HEK293 (cell line): Measurements from ENCODE around the gene MSANTD1.

Source experiments
- CTCF ChIA-PET: fragments of 350-600 bp; formaldehyde crosslinking; extraction: SDS; loops from one replicate; lab custom pipeline; 2021; ENCODE audit warnings: antibody characterized with exemption; lab: Yijun Ruan, JAX
- POLR2A ChIA-PET: fragments of 300-600 bp; formaldehyde crosslinking; extraction: SDS; loops from one replicate; lab custom pipeline; 2020; ENCODE audit warnings: antibody characterized with exemption, inconsistent platforms; lab: Yijun Ruan, JAX
- H3K27ac ChIP-seq: fragments of 200-500 bp; sonication (Bioruptor generic); 2 replicates; pipeline ENCODE4 v1.5.1; 2014; ENCODE audit warnings: low read depth, low read length, control low read depth, inconsistent platforms; ENCODE audit errors: extremely low read depth
- H3K36me3 ChIP-seq, 2 experiments: fragments of 200-500 bp in 1 of 2; sonication (Bioruptor generic) in 1 of 2; 1 replicate in 1 of 2; 2 replicates in 1 of 2; pipeline ENCODE4 v1.5.1; 2014 to 2017; ENCODE audit warnings: inconsistent platforms in 2 of 2, low read length in 2 of 2; ENCODE audit not compliant: control insufficient read depth in 2 of 2, insufficient read depth in 1 of 2
- H3K4me1 ChIP-seq: fragments of 200-500 bp; sonication (Bioruptor generic); 2 replicates; pipeline ENCODE4 v1.5.1; 2014; ENCODE audit warnings: mild to moderate bottlenecking, low read length, inconsistent platforms; ENCODE audit not compliant: control insufficient read depth, insufficient read depth
- H3K4me3 ChIP-seq: 2 replicates; pipeline ENCODE4 v1.5.1; 2011; ENCODE audit warnings: low read depth, mild to moderate bottlenecking, control low read depth, low read length, moderate library complexity
- H3K9me3 ChIP-seq: fragments of 200-500 bp; sonication (Bioruptor generic); 2 replicates; pipeline ENCODE4 v1.5.1; 2014; ENCODE audit warnings: low read depth, low read length, inconsistent platforms; ENCODE audit not compliant: control insufficient read depth, insufficient read depth
- GLI2 ChIP-seq: fragments of 450-650 bp; formaldehyde crosslinking; IDR thresholded peaks from 2 replicates; pipeline ENCODE4; 2017; ENCODE audit warnings: missing biosample characterization, missing genetic modification characterization, low read depth, borderline replicate concordance
- HOXA7 ChIP-seq: sonication (generic); formaldehyde crosslinking; IDR thresholded peaks from 2 replicates; pipeline ENCODE4 v1.8.1; 2022; ENCODE audit warnings: missing genetic modification reagents, borderline replicate concordance
- KLF10 ChIP-seq: fragments of 450-650 bp; IDR thresholded peaks from 2 replicates; pipeline ENCODE4 v1.5.1; 2018; ENCODE audit warnings: missing biosample characterization, mild to moderate bottlenecking, missing genetic modification characterization
- ZBTB48 ChIP-seq: fragments of 450-650 bp; formaldehyde crosslinking; IDR thresholded peaks from 2 replicates; pipeline ENCODE4 v1.5.1; 2016; ENCODE audit warnings: missing biosample characterization, missing genetic modification characterization
- ZBTB8A ChIP-seq: fragments of 450-650 bp; formaldehyde crosslinking; IDR thresholded peaks from 2 replicates; pipeline ENCODE4 v1.5.1; 2016; ENCODE audit warnings: missing biosample characterization, missing genetic modification characterization
- ZNF140 ChIP-seq: fragments of 450-650 bp; formaldehyde crosslinking; IDR thresholded peaks from 2 replicates; pipeline ENCODE4 v1.5.1; 2016; ENCODE audit warnings: missing biosample characterization, missing genetic modification characterization
- ZNF211 ChIP-seq: fragments of 450-650 bp; formaldehyde crosslinking; IDR thresholded peaks from 2 replicates; pipeline ENCODE4 v1.5.1; 2016; ENCODE audit warnings: low read depth, missing biosample characterization, missing genetic modification characterization
- ZNF354C ChIP-seq: fragments of 450-650 bp; formaldehyde crosslinking; IDR thresholded peaks from 2 replicates; pipeline ENCODE4 v1.5.1; 2016; ENCODE audit warnings: missing biosample characterization, missing genetic modification characterization, low read depth, borderline replicate concordance
- ZNF391 ChIP-seq: fragments of 450-650 bp; formaldehyde crosslinking; IDR thresholded peaks from 2 replicates; pipeline ENCODE4 v1.5.1; 2016; ENCODE audit warnings: low read depth, missing biosample characterization, missing genetic modification characterization, borderline replicate concordance
- ZNF433 ChIP-seq: fragments of 450-650 bp; formaldehyde crosslinking; IDR thresholded peaks from 2 replicates; pipeline ENCODE4 v1.5.1; 2016; ENCODE audit warnings: missing biosample characterization, missing genetic modification characterization, low read depth
- ZNF514 ChIP-seq: fragments of 450-650 bp; formaldehyde crosslinking; IDR thresholded peaks from 2 replicates; pipeline ENCODE4 v1.5.1; 2016; ENCODE audit warnings: missing biosample characterization, missing genetic modification characterization
- ZNF530 ChIP-seq: fragments of 450-650 bp; formaldehyde crosslinking; IDR thresholded peaks from 2 replicates; pipeline ENCODE4 v1.5.1; 2016; ENCODE audit warnings: low read depth, missing biosample characterization, missing genetic modification characterization
- ZNF664 ChIP-seq: fragments of 450-650 bp; formaldehyde crosslinking; IDR thresholded peaks from 2 replicates; pipeline ENCODE4 v1.5.1; 2016; ENCODE audit warnings: missing biosample characterization, missing genetic modification characterization
- ZNF670 ChIP-seq: fragments of 450-650 bp; formaldehyde crosslinking; IDR thresholded peaks from 2 replicates; pipeline ENCODE4 v1.5.1; 2016; ENCODE audit warnings: missing biosample characterization, missing genetic modification characterization, low read depth
- ZXDB ChIP-seq: fragments of 450-650 bp; formaldehyde crosslinking; IDR thresholded peaks from 2 replicates; pipeline ENCODE4 v1.5.1; 2016; ENCODE audit warnings: missing biosample characterization, missing genetic modification characterization
- TF ChIP-seq, protein P1 (sequence below): fragments of 450-650 bp; formaldehyde crosslinking; IDR thresholded peaks from 2 replicates; pipeline ENCODE4 v1.5.1; 2016; ENCODE audit warnings: missing biosample characterization, missing genetic modification characterization

MSANTD1 gene

GRCh38 chr4:3271131-3271530 lies 22.2 kb downstream of the MSANTD1 start:
- ChIA-PET CTCF (interaction anchor here (0.7 to 1.7 kb wide), 2 partner anchors 11 to 209 kb away, joined by 3 to 6 read pairs; no protein-coding TSS in a partner anchor), POLR2A (no interaction called here)
- no peak overlapping the region for H3K27ac ChIP-seq
- no peak overlapping the region for H3K4me3 ChIP-seq
- no peaks in the 10 kb centered on the region for H3K36me3 ChIP-seq
- no peaks in the 10 kb centered on the region for H3K4me1 ChIP-seq
- TF ChIP-seq HOXA7 (CRISPR knock-in tag) = no peak
- TF ChIP-seq KLF10 (tag by site-specific recombination) = no peak
- no peak for TF ChIP-seq ZNF530 (tag by site-specific recombination)
- TF ChIP-seq ZBTB48 (tag by site-specific recombination) = no peak
- TF ChIP-seq, protein P1, sequence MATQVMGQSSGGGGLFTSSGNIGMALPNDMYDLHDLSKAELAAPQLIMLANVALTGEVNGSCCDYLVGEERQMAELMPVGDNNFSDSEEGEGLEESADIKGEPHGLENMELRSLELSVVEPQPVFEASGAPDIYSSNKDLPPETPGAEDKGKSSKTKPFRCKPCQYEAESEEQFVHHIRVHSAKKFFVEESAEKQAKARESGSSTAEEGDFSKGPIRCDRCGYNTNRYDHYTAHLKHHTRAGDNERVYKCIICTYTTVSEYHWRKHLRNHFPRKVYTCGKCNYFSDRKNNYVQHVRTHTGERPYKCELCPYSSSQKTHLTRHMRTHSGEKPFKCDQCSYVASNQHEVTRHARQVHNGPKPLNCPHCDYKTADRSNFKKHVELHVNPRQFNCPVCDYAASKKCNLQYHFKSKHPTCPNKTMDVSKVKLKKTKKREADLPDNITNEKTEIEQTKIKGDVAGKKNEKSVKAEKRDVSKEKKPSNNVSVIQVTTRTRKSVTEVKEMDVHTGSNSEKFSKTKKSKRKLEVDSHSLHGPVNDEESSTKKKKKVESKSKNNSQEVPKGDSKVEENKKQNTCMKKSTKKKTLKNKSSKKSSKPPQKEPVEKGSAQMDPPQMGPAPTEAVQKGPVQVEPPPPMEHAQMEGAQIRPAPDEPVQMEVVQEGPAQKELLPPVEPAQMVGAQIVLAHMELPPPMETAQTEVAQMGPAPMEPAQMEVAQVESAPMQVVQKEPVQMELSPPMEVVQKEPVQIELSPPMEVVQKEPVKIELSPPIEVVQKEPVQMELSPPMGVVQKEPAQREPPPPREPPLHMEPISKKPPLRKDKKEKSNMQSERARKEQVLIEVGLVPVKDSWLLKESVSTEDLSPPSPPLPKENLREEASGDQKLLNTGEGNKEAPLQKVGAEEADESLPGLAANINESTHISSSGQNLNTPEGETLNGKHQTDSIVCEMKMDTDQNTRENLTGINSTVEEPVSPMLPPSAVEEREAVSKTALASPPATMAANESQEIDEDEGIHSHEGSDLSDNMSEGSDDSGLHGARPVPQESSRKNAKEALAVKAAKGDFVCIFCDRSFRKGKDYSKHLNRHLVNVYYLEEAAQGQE (tag by site-specific recombination) = no peak
- TF ChIP-seq ZNF670 (tag by site-specific recombination) = no peak
- TF ChIP-seq ZNF140 = no peak
- no peaks in the 10 kb centered on the region for H3K9me3 ChIP-seq

- Histone ChIP-seq H3K9me3 (no peaks in the 10 kb centered on the region), H3K27ac (no peak overlapping the region), H3K4me3 (no peak overlapping the region), H3K36me3 (no peaks in the 10 kb centered on the region), H3K4me1 (no peaks in the 10 kb centered on the region)
- TF ChIP-seq ZXDB = no peak
- ChIA-PET CTCF (no interaction called here), POLR2A (no interaction called here)
These were observed 28.0 kb downstream of the MSANTD1 start for GRCh38 chr4:3276986-3277385.

DNA sequence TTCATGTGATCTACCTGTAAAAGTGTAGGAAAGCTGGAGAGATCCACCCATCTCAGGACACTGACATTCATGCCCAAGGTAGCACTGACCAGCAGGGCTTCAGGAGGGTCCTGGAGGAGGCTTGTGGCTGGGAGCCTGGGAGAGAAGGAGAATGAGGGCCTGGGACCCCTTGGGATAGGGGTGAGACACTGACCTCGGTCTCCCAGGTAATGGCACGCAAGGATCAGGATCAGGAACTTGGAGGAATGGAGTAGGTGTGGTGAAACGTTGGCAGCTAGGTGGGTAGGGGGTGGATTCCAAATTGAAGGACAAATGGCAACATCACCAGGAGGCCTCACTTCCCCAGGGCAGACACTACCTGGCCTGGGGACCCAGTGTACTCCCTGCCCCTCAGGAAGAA lies 31.5 kb downstream of the MSANTD1 start:
- Histone ChIP-seq H3K9me3 (no peaks in the 10 kb centered on the region), H3K4me1 (no peaks in the 10 kb centered on the region), H3K27ac (no peak overlapping the region), H3K4me3 (no peak overlapping the region), H3K36me3 (no peaks in the 10 kb centered on the region)
- POLR2A ChIA-PET = no interaction called here
- TF ChIP-seq ZNF433 = no peak
- TF ChIP-seq ZBTB8A (tag by site-specific recombination) = no peak
- TF ChIP-seq GLI2 (tag by site-specific recombination) = no peak
- no peak for TF ChIP-seq ZNF211 (tag by site-specific recombination)
- TF ChIP-seq ZNF391 = no peak
- CTCF ChIA-PET = no interaction called here

- no peaks in the 10 kb centered on the region for H3K9me3 ChIP-seq
- TF ChIP-seq ZNF354C (tag by site-specific recombination) (no peak), ZNF514 (tag by site-specific recombination) (no peak), ZNF664 (no peak)
- TF ChIP-seq, all 188 proteins: peak for 0
- Histone ChIP-seq H3K4me3 (no peak overlapping the region), H3K4me1 (no peaks in the 10 kb centered on the region), H3K27ac (no peak overlapping the region), H3K36me3 (no peaks in the 10 kb centered on the region)
- ChIA-PET POLR2A (no interaction called here), CTCF (no interaction called here)
These were observed 34.5 kb downstream of the MSANTD1 start for GRCh38 chr4:3283483-3283882.
